Measurements from ENCODE around the gene GPR84. TPM values are rescaled to one million over a fixed set of nuclear protein-coding genes. Genes with fewer than 3 reads are reported as not detected.

The GPR84 gene
- total and polyA plus RNA-seq, 2 of the 13 experiments (the other 11 are each of a cell fraction or from before 2014, with no cell fraction given), result not detected

DNA sequence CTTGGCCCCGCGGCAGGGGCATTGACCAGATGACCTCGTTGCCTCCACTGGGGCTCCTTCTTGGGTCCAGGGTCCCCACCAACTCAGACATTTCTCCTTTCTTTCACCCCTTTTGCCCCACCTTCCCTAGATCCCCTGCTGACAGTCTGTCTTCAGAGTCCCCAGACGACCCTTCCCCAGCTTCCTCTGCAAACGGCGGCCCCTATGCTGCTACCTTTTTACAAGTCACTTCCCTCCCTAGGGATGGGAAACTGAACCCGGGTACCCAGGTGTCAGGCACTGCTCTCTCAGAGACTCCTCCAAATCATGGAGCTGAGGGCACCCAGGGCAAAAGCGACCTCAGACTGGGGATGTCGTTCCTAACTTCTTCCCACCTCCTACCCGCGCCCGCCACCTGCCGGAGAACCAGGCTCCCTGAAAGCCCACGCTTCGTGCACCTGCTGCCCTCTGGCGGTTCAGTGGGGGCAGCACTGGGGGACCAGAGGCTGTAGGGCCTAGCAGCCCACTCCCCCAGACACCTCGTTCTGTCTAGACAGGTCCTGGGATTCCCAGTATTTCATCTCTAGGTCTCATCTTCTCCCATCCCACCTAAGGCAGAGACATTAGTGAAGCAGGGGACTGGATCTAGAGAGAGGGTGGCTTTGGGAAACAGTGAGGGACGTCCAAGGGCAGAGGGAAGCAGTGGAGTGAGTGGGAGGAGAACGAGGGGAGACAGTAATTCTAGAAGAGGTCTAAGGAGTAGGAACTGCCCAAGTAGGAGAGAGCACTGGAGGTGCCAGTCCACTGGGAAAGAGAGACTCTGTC lies 15.3 kb upstream of the GPR84 start (continued):
- TF ChIP-seq, protein P1, sequence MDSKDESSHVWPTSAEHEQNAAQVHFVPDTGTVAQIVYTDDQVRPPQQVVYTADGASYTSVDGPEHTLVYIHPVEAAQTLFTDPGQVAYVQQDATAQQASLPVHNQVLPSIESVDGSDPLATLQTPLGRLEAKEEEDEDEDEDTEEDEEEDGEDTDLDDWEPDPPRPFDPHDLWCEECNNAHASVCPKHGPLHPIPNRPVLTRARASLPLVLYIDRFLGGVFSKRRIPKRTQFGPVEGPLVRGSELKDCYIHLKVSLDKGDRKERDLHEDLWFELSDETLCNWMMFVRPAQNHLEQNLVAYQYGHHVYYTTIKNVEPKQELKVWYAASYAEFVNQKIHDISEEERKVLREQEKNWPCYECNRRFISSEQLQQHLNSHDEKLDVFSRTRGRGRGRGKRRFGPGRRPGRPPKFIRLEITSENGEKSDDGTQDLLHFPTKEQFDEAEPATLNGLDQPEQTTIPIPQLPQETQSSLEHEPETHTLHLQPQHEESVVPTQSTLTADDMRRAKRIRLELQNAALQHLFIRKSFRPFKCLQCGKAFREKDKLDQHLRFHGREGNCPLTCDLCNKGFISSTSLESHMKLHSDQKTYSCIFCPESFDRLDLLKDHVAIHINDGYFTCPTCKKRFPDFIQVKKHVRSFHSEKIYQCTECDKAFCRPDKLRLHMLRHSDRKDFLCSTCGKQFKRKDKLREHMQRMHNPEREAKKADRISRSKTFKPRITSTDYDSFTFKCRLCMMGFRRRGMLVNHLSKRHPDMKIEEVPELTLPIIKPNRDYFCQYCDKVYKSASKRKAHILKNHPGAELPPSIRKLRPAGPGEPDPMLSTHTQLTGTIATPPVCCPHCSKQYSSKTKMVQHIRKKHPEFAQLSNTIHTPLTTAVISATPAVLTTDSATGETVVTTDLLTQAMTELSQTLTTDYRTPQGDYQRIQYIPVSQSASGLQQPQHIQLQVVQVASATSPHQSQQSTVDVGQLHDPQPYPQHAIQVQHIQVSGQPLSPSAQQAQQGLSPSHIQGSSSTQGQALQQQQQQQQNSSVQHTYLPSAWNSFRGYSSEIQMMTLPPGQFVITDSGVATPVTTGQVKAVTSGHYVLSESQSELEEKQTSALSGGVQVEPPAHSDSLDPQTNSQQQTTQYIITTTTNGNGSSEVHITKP (CRISPR knock-in tag; IDR thresholded peaks at IDR 0.05; ENCODE audit: low read depth), result no peak
- TF ChIP-seq, protein P2, sequence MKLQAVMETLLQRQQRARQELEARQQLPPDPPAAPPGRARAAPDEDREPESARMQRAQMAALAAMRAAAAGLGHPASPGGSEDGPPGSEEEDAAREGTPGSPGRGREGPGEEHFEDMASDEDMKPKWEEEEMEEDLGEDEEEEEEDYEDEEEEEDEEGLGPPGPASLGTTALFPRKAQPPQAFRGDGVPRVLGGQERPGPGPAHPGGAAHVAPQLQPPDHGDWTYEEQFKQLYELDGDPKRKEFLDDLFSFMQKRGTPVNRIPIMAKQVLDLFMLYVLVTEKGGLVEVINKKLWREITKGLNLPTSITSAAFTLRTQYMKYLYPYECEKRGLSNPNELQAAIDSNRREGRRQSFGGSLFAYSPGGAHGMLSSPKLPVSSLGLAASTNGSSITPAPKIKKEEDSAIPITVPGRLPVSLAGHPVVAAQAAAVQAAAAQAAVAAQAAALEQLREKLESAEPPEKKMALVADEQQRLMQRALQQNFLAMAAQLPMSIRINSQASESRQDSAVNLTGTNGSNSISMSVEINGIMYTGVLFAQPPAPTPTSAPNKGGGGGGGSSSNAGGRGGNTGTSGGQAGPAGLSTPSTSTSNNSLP (IDR thresholded peaks at IDR 0.05; ENCODE audit: low read depth, low read length), result no peak
- TF ChIP-seq U2AF2 (IDR thresholded peaks at IDR 0.05; ENCODE audit: low read depth, low read length) (no peak), ZBTB7A (CRISPR knock-in tag; IDR thresholded peaks at IDR 0.05) (no peak), PITX1 (CRISPR knock-in tag; IDR thresholded peaks at IDR 0.05) (0 out of 2 replicates have a peak, but pooled peaks have one; percentile 60), FOXJ3 (CRISPR knock-in tag; IDR thresholded peaks at IDR 0.05; ENCODE audit: borderline replicate concordance) (no peak), ZNF451 (CRISPR knock-in tag; IDR thresholded peaks at IDR 0.05) (no peak), ZFY (CRISPR knock-in tag; IDR thresholded peaks at IDR 0.05) (no peak), CBX5 (CRISPR knock-in tag; IDR thresholded peaks at IDR 0.05; ENCODE audit: borderline replicate concordance) (0 out of 2 replicates have a peak, but pooled peaks have one; percentile 40), TP53 (CRISPR knock-in tag; conservative IDR thresholded peaks at IDR 0.05) (no peak), ZNF224 (CRISPR knock-in tag; IDR thresholded peaks at IDR 0.05) (no peak), HIVEP1 (CRISPR knock-in tag; IDR thresholded peaks at IDR 0.05) (no peak), RFXAP (CRISPR knock-in tag; IDR thresholded peaks at IDR 0.05; ENCODE audit: borderline replicate concordance) (no peak), MTA1 (CRISPR knock-in tag; IDR thresholded peaks at IDR 0.05; ENCODE audit: borderline replicate concordance) (no peak), EED (CRISPR knock-in tag; IDR thresholded peaks at IDR 0.05) (no peak), REXO4 (CRISPR knock-in tag; IDR thresholded peaks at IDR 0.05; ENCODE audit: borderline replicate concordance) (no peak), SNAPC2 (CRISPR knock-in tag; IDR thresholded peaks at IDR 0.05) (no peak), ATAD3A (CRISPR knock-in tag; IDR thresholded peaks at IDR 0.05) (no peak), SUZ12 (IDR thresholded peaks at IDR 0.05; ENCODE audit: low read depth, low read length) (no peak), STAG1 (CRISPR knock-in tag; IDR thresholded peaks at IDR 0.05) (peak; percentile 85), MYNN (CRISPR knock-in tag; IDR thresholded peaks at IDR 0.05; ENCODE audit: low read depth) (no peak)
- TF ChIP-seq, protein P3, sequence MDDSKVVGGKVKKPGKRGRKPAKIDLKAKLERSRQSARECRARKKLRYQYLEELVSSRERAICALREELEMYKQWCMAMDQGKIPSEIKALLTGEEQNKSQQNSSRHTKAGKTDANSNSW (CRISPR knock-in tag; IDR thresholded peaks at IDR 0.05; ENCODE audit: borderline replicate concordance), result no peak
